KMS-11 (cell line): ENCODE data around the gene CDC34.

Experiments
- H2AFZ ChIP-seq: fragments of 200-600 bp; sonication (generic); 2 replicates; pipeline ENCODE4 v1.6.1; 2016; ENCODE audit warnings: antibody characterized with exemption, mixed run types, low read depth
- H3K27ac ChIP-seq: fragments of 200-600 bp; sonication (generic); 2 replicates; pipeline ENCODE4 v1.6.1; 2016; ENCODE audit warnings: mild to moderate bottlenecking, mixed run types
- H3K27me3 ChIP-seq: fragments of 200-600 bp; sonication (generic); 2 replicates; pipeline ENCODE4 v1.6.1; 2017; ENCODE audit warnings: mild to moderate bottlenecking, low read depth, mixed run types, moderate library complexity; ENCODE audit not compliant: insufficient read depth
- H3K36me3 ChIP-seq: fragments of 200-600 bp; sonication (generic); 2 replicates; pipeline ENCODE4 v1.6.1; 2017; ENCODE audit warnings: mild to moderate bottlenecking, mixed run types; ENCODE audit not compliant: insufficient read depth
- H3K4me1 ChIP-seq: fragments of 200-600 bp; sonication (generic); 2 replicates; pipeline ENCODE4 v1.6.1; 2016; ENCODE audit warnings: mild to moderate bottlenecking, low read depth, mixed run types; ENCODE audit not compliant: poor library complexity, severe bottlenecking
- H3K4me2 ChIP-seq: fragments of 200-600 bp; sonication (generic); 2 replicates; pipeline ENCODE4 v1.7.0; 2016; ENCODE audit warnings: mild to moderate bottlenecking, mixed run types
- H3K4me3 ChIP-seq: fragments of 200-600 bp; sonication (generic); IDR thresholded peaks from 2 replicates; pipeline ENCODE4 v1.6.1; 2017; ENCODE audit warnings: low read depth, low read length, mixed read lengths; ENCODE audit not compliant: insufficient read depth
- H3K79me2 ChIP-seq: fragments of 200-600 bp; sonication (generic); 2 replicates; pipeline ENCODE4 v1.6.1; 2016; ENCODE audit warnings: low read depth, mixed run types; ENCODE audit not compliant: insufficient read depth
- H3K9ac ChIP-seq: fragments of 200-600 bp; sonication (generic); 2 replicates; pipeline ENCODE4 v1.6.1; 2016; ENCODE audit warnings: mild to moderate bottlenecking, mixed run types
- H4K20me1 ChIP-seq: fragments of 200-600 bp; sonication (generic); 2 replicates; pipeline ENCODE4 v1.6.1; 2016; ENCODE audit warnings: mild to moderate bottlenecking, mixed run types; ENCODE audit not compliant: insufficient read depth
- TF ChIP-seq, protein P1 (sequence below): fragments of 200-600 bp; sonication (generic); conservative IDR thresholded peaks from 2 replicates; pipeline ENCODE4 v1.6.1; 2017; ENCODE audit warnings: low read depth, mild to moderate bottlenecking, antibody characterized with exemption, low read length, moderate library complexity, mixed read lengths

Gene CDC34

DNA sequence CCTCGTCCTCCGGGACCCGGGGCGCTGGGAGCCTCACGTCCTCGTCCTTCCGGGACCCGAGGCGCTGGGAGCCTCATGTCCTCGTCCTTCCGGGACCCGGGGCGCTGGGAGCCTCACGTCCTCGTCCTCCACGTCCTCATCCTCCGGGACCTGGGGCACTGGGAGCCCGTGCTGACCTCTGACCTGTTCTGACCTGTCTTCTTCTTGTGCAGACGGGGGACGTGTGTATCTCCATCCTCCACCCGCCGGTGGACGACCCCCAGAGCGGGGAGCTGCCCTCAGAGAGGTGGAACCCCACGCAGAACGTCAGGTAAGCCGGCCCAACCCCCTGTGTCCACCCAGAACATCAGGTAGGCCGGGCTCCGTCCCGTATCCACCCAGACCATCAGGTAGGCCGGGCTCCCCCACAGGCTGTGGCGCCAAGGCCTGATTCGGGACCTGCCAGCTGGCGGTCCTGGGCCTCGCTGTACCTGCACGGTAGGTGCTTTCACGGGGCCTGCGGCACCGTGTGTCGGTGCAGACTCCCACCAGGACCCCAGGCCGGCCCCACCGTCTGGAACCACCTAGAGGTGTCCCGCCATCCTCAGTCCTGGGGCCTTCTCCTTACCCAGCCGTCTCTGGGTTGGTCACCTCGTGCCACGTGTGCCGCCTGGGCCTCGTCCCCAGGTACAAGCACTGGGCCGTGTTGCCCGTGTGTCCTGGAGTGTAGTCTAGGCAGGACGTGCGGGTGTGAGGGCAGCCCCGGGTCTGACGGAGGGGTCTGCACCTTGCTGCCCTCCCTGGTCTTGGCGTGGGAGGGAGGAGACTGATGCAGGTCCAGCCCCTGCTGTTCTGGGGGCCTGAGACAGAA, 4.7 kb downstream of the CDC34 start:
- no peaks in the 10 kb centered on the region for H3K27me3 ChIP-seq
- no peaks in the 10 kb centered on the region for H3K36me3 ChIP-seq
- TF ChIP-seq, protein P1, sequence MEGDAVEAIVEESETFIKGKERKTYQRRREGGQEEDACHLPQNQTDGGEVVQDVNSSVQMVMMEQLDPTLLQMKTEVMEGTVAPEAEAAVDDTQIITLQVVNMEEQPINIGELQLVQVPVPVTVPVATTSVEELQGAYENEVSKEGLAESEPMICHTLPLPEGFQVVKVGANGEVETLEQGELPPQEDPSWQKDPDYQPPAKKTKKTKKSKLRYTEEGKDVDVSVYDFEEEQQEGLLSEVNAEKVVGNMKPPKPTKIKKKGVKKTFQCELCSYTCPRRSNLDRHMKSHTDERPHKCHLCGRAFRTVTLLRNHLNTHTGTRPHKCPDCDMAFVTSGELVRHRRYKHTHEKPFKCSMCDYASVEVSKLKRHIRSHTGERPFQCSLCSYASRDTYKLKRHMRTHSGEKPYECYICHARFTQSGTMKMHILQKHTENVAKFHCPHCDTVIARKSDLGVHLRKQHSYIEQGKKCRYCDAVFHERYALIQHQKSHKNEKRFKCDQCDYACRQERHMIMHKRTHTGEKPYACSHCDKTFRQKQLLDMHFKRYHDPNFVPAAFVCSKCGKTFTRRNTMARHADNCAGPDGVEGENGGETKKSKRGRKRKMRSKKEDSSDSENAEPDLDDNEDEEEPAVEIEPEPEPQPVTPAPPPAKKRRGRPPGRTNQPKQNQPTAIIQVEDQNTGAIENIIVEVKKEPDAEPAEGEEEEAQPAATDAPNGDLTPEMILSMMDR: no peak
- peaks cover 17% of the 10 kb centered on the region; the same call in 1 of the 2 replicates for H3K79me2 ChIP-seq
- no peak overlapping the region for H3K4me2 ChIP-seq
- peaks cover 11% of the 10 kb centered on the region for H3K4me1 ChIP-seq
- no peak overlapping the region for H2AFZ ChIP-seq
- no peak overlapping the region for H3K4me3 ChIP-seq
- no peak overlapping the region for H3K27ac ChIP-seq
- H3K9ac ChIP-seq: no peak overlapping the region
- peaks cover 6% of the 10 kb centered on the region; the same call in 1 of the 2 replicates for H4K20me1 ChIP-seq

DNA sequence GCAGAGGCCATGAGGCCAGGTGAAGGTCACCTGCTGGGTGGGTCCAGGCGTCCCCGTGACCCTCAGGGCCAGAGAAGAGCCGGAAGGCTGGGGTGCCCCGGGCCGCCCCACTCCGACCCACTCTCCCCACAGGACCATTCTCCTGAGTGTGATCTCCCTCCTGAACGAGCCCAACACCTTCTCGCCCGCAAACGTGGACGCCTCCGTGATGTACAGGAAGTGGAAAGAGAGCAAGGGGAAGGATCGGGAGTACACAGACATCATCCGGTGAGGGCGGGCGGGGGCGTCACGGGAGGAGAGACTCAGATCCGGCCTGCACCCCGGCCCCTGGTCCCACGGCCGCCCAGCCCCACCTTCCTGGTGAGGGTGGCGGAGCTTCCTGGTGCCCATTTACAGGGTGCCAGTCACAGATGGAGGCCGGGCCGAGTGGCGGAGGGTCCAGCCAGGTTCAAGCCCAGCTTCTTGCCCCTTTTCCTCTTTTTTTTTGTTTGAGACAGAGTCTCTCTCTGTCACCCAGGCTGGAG, 5.4 kb downstream of the CDC34 start:
- Histone ChIP-seq H3K4me1 (peaks cover 11% of the 10 kb centered on the region), H3K9ac (no peak overlapping the region), H3K79me2 (peaks cover 17% of the 10 kb centered on the region; the same call in 1 of the 2 replicates), H4K20me1 (peaks cover 6% of the 10 kb centered on the region; the same call in 1 of the 2 replicates), H3K27ac (no peak overlapping the region), H3K4me2 (no peak overlapping the region), H3K27me3 (no peaks in the 10 kb centered on the region), H3K4me3 (no peak overlapping the region), H2AFZ (no peak overlapping the region), H3K36me3 (no peaks in the 10 kb centered on the region)
- TF ChIP-seq, protein P1: no peak

DNA sequence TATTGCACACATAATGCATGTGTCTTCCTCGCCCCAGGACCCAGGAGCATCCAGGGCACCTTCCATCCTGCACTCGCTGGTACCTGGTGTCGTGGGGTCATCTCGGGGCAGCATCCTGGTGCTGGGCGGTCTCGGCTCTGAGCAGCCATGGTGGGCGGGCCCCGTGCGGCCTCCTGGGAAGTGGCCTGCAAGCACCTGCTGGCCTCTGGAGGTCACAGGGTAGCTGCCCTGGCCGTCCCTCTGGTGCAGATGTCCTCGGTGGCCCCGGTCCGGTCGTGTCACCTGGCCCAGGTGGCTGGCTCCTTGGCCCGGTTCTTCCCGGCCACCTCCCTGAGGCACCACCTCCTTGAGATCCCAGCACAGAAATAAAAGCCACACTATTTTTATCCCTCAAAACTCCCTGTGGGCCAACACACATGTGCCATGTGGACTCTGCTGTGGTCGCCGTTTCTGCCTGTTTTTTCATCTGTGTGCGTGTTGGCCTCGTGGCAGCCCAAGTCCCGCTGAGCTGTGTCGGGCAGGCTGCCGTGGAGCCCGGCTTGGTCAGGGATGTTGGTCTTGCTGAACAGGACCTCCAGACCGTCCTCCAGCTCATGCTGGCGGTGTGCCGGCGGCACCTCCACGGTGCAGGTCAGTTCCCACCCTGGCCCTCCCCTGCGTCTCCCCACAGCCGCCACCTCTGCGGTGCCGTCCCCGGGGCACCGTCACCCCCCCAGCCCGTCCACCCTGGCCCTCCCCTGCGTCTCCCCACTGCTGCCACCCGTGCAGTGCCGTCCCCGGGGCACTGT, 7.3 kb downstream of the CDC34 start:
- peaks cover 1% of the 10 kb centered on the region for H3K4me1 ChIP-seq
- no peak overlapping the region for H3K4me3 ChIP-seq
- TF ChIP-seq, protein P1: no peak
- no peak overlapping the region for H2AFZ ChIP-seq
- peaks cover 4% of the 10 kb centered on the region; the same call in 1 of the 2 replicates for H3K79me2 ChIP-seq
- no peaks in the 10 kb centered on the region for H3K27me3 ChIP-seq
- no peak overlapping the region for H3K9ac ChIP-seq
- H4K20me1 ChIP-seq: no peaks in the 10 kb centered on the region
- no peak overlapping the region for H3K4me2 ChIP-seq
- no peak overlapping the region for H3K27ac ChIP-seq
- H3K36me3 ChIP-seq: no peaks in the 10 kb centered on the region

DNA sequence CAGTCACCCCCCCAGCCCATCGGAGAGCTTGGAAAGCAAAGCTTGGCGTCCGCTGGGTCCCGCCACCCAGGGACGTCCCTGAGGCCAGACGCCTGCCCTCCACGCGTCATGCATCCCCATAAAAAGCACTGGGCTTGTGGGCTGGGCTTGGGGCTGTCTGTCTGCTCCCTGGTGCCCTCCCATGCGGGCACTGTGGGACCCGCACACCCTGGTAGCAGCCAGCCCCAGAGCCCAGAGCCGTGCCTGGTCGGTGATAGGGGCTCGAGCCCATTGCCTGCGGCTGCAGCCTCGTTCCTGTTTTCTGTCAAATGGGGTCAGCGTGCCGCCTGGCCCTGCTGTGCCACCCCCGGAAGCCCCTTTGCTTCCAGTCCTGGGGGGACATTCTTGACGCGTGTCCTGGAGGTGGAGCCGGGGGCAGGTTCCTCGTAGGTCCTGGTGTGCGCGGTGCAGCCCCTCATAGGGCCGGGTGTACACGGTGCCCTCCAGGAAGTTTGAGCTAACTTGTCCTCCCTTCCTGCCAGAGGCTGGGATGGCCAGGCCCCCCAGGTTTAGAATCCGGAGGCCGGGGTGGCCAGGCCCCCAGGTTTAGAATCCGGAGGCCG, 8.0 kb downstream of the CDC34 start:
- no peak overlapping the region for H3K27ac ChIP-seq
- no peaks in the 10 kb centered on the region for H3K27me3 ChIP-seq
- H3K4me3 ChIP-seq: no peak overlapping the region
- H2AFZ ChIP-seq: no peak overlapping the region
- no peaks in the 10 kb centered on the region for H3K79me2 ChIP-seq
- no peaks in the 10 kb centered on the region for H3K36me3 ChIP-seq
- H4K20me1 ChIP-seq: no peaks in the 10 kb centered on the region
- no peak overlapping the region for H3K9ac ChIP-seq
- no peaks in the 10 kb centered on the region for H3K4me1 ChIP-seq
- no peak overlapping the region for H3K4me2 ChIP-seq
- TF ChIP-seq, protein P1: no peak
